GM06990 (cell line): ENCODE results near the gene WNK3.
A peak's percentile ranks its signal among the peaks of the same experiment; 100 is the strongest.
"Not testable (repeated sequence)": the region's sequence is repeated elsewhere in the genome, so short reads cannot be mapped to it uniquely, and the experiment has no call there.

Experiments used
- DNase-seq: peaks from one replicate; pipeline ENCODE4 v3.0.0-alpha.2; 2011; ENCODE audit not compliant: insufficient read length; ENCODE audit errors: extremely low read depth
- H3K27me3 ChIP-seq: replicated peaks from 2 replicates; pipeline ENCODE4 v1.6.0; 2011; ENCODE audit warnings: low read length; ENCODE audit not compliant: control insufficient read depth, insufficient read depth
- H3K36me3 ChIP-seq: 2 replicates; pipeline ENCODE4 v1.5.1; 2011; ENCODE audit warnings: low read length; ENCODE audit not compliant: control insufficient read depth, insufficient read depth
- H3K4me3 ChIP-seq: replicated peaks from 2 replicates; pipeline ENCODE4 v1.5.1; 2011; ENCODE audit warnings: low read depth, mild to moderate bottlenecking, control low read depth, low read length
- CTCF ChIP-seq: IDR thresholded peaks from 2 replicates; pipeline ENCODE4 v1.5.1; 2011; ENCODE audit warnings: low read length, control low read depth, mild to moderate bottlenecking, inconsistent platforms; ENCODE audit not compliant: insufficient read depth, poor library complexity, severe bottlenecking

WNK3 gene

GRCh38 chrX:54358424-54359211, 772 bp upstream of the WNK3 start:
- Histone ChIP-seq H3K36me3 (no peaks in the 10 kb centered on the region), H3K4me3 (no peak overlapping the region)

GRCh38 chrX:54352677-54353076, 5.2 kb downstream of the WNK3 start:
- TF ChIP-seq CTCF, result no peak
- no peaks in the 10 kb centered on the region for H3K27me3 ChIP-seq
- no peaks in the 10 kb centered on the region for H3K36me3 ChIP-seq
- H3K4me3 ChIP-seq, result no peak overlapping the region
- no peak for DNase-seq

More at GRCh38 chrX:54358424-54359211, 772 bp upstream of the WNK3 start:
- no peak for TF ChIP-seq CTCF
- H3K27me3 ChIP-seq, result no peaks in the 10 kb centered on the region; the same call in 1 of the 2 replicates
- DNase-seq, result peak; percentile 53

- not testable (repeated sequence) for DNase-seq, H3K27me3 ChIP-seq, H3K36me3 ChIP-seq, H3K4me3 ChIP-seq
Measured at GRCh38 chrX:54337383-54337782, 20.5 kb downstream of the WNK3 start.

GRCh38 chrX:54325077-54325476, 32.8 kb downstream of the WNK3 start:
- no peak for TF ChIP-seq CTCF
- H3K27me3 ChIP-seq, result no peaks in the 10 kb centered on the region
- DNase-seq, result no peak
- H3K4me3 ChIP-seq, result no peak overlapping the region
- no peaks in the 10 kb centered on the region for H3K36me3 ChIP-seq

- Histone ChIP-seq H3K27me3 (no peaks in the 10 kb centered on the region), H3K4me3 (no peak overlapping the region), H3K36me3 (no peaks in the 10 kb centered on the region)
- DNase-seq, result no peak
- TF ChIP-seq CTCF, result no peak
Measured at GRCh38 chrX:54320067-54320466, 37.8 kb downstream of the WNK3 start.

- Histone ChIP-seq H3K36me3 (no peaks in the 10 kb centered on the region), H3K27me3 (no peaks in the 10 kb centered on the region), H3K4me3 (no peak overlapping the region)
- no peak for DNase-seq
- TF ChIP-seq CTCF, result no peak
Measured at GRCh38 chrX:54306379-54306778, 51.5 kb downstream of the WNK3 start.
